Measurements from ENCODE around the gene STYX.

The STYX gene

GRCh38 chr14:52778702-52779101 is 48.7 kb downstream of the STYX start:
- no peak overlapping the region for H3K4me3 ChIP-seq (ENCODE audit: low read length, poor library complexity, severe bottlenecking)
- no peaks in the 10 kb centered on the region for H3K79me2 ChIP-seq (ENCODE audit: insufficient read depth, low read length)
- H3K9me3 ChIP-seq (ENCODE audit: insufficient read depth, low read depth, low read length): no peaks in the 10 kb centered on the region
- no peaks in the 10 kb centered on the region for H3K4me1 ChIP-seq (ENCODE audit: insufficient read depth, low read length, poor library complexity, severe bottlenecking)
- H3K4me2 ChIP-seq (ENCODE audit: low read depth, low read length, poor library complexity, severe bottlenecking): no peak overlapping the region
- no peaks in the 10 kb centered on the region for H3K9me2 ChIP-seq (replicated peaks; ENCODE audit: low read depth, low read length)
- no peak overlapping the region for H2AFZ ChIP-seq (ENCODE audit: low read length)
- H3K27me3 ChIP-seq (ENCODE audit: insufficient read depth, low read length, poor library complexity, severe bottlenecking): no peaks in the 10 kb centered on the region
- H3F3A ChIP-seq (ENCODE audit: low read depth): no peaks in the 10 kb centered on the region
- H3K36me3 ChIP-seq (ENCODE audit: insufficient read depth, low read length): peaks cover 39% of the 10 kb centered on the region
- TF ChIP-seq EZH2phosphoT487 (IDR thresholded peaks at IDR 0.05; ENCODE audit: borderline replicate concordance): no peak
- TF ChIP-seq CTCF (conservative IDR thresholded peaks at IDR 0.05; ENCODE audit: low read length): no peak
- H4K20me1 ChIP-seq (ENCODE audit: insufficient read depth, low read length, poor library complexity, severe bottlenecking): no peaks in the 10 kb centered on the region
- H3K9ac ChIP-seq (ENCODE audit: low read depth, low read length, poor library complexity, severe bottlenecking): no peak overlapping the region

GRCh38 chr14:52780893-52781292 is 50.9 kb downstream of the STYX start:
- no peak overlapping the region for H2AFZ ChIP-seq (ENCODE audit: low read length)
- no peak overlapping the region for H3K4me2 ChIP-seq (ENCODE audit: low read depth, low read length, poor library complexity, severe bottlenecking)
- no peaks in the 10 kb centered on the region for H3K9me3 ChIP-seq (ENCODE audit: insufficient read depth, low read depth, low read length)
- TF ChIP-seq EZH2phosphoT487 (IDR thresholded peaks at IDR 0.05; ENCODE audit: borderline replicate concordance) (no peak), CTCF (conservative IDR thresholded peaks at IDR 0.05; ENCODE audit: low read length) (no peak)
- H3K9ac ChIP-seq (ENCODE audit: low read depth, low read length, poor library complexity, severe bottlenecking): no peak overlapping the region
- no peaks in the 10 kb centered on the region for H3K27me3 ChIP-seq (ENCODE audit: insufficient read depth, low read length, poor library complexity, severe bottlenecking)
- H3K36me3 ChIP-seq (ENCODE audit: insufficient read depth, low read length): peaks cover 19% of the 10 kb centered on the region
- no peaks in the 10 kb centered on the region for H3K9me2 ChIP-seq (replicated peaks; ENCODE audit: low read depth, low read length)
- no peaks in the 10 kb centered on the region for H4K20me1 ChIP-seq (ENCODE audit: insufficient read depth, low read length, poor library complexity, severe bottlenecking)
- no peaks in the 10 kb centered on the region for H3K79me2 ChIP-seq (ENCODE audit: insufficient read depth, low read length)
- H3F3A ChIP-seq (ENCODE audit: low read depth): no peaks in the 10 kb centered on the region
- H3K4me3 ChIP-seq (ENCODE audit: low read length, poor library complexity, severe bottlenecking): no peak overlapping the region
- no peaks in the 10 kb centered on the region for H3K4me1 ChIP-seq (ENCODE audit: insufficient read depth, low read length, poor library complexity, severe bottlenecking)

GRCh38 chr14:52781629-52782028 is 51.7 kb downstream of the STYX start:
- Histone ChIP-seq H3K9me2 (replicated peaks; ENCODE audit: low read depth, low read length) (no peaks in the 10 kb centered on the region), H4K20me1 (ENCODE audit: insufficient read depth, low read length, poor library complexity, severe bottlenecking) (no peaks in the 10 kb centered on the region), H3K4me1 (ENCODE audit: insufficient read depth, low read length, poor library complexity, severe bottlenecking) (no peaks in the 10 kb centered on the region), H2AFZ (ENCODE audit: low read length) (no peak overlapping the region), H3K9ac (ENCODE audit: low read depth, low read length, poor library complexity, severe bottlenecking) (no peak overlapping the region), H3K4me3 (ENCODE audit: low read length, poor library complexity, severe bottlenecking) (no peak overlapping the region), H3K79me2 (ENCODE audit: insufficient read depth, low read length) (no peaks in the 10 kb centered on the region; the same call in 1 of the 2 replicates), H3F3A (ENCODE audit: low read depth) (no peaks in the 10 kb centered on the region), H3K27me3 (ENCODE audit: insufficient read depth, low read length, poor library complexity, severe bottlenecking) (no peaks in the 10 kb centered on the region), H3K4me2 (ENCODE audit: low read depth, low read length, poor library complexity, severe bottlenecking) (no peak overlapping the region), H3K9me3 (ENCODE audit: insufficient read depth, low read depth, low read length) (no peaks in the 10 kb centered on the region), H3K36me3 (ENCODE audit: insufficient read depth, low read length) (peaks cover 17% of the 10 kb centered on the region)
- no peak for TF ChIP-seq CTCF (conservative IDR thresholded peaks at IDR 0.05; ENCODE audit: low read length)
- no peak for TF ChIP-seq EZH2phosphoT487 (IDR thresholded peaks at IDR 0.05; ENCODE audit: borderline replicate concordance)
